Kidney (tissue), 14 donors: Measurements from ENCODE around the gene HES4. TPM values are rescaled to one million over a fixed set of nuclear protein-coding genes. Genes with fewer than 3 reads are reported as not detected.
"Not testable (repeated sequence)": the region's sequence is repeated elsewhere in the genome, so short reads cannot be mapped to it uniquely, and the experiment has no call there.

ENCODE experiments used
- DNase-seq, 5 donors: peaks; one replicate each; pipeline ENCODE4 v3.0.0-alpha.2; 2013 to 2020
- FAIRE-seq: peaks from 2 replicates; lab custom pipeline; 2012; peaks lifted over from hg19 to GRCh38; lab: Jason Lieb, UNC
- H3K27ac ChIP-seq, 2 donors: one replicate each; pipeline ENCODE4 v1.7.0; 2013; ENCODE audit warnings: low read depth in 2 of 2, low read length in 2 of 2, inconsistent platforms in 1 of 2
- H3K27me3 ChIP-seq: one replicate; pipeline ENCODE4 v1.7.1; 2013; ENCODE audit warnings: low read length, inconsistent platforms; ENCODE audit not compliant: control insufficient read depth, insufficient read depth
- H3K36me3 ChIP-seq, 3 donors: one replicate each; pipeline versions ENCODE4 v1.7.0 to v1.7.1; 2013; ENCODE audit warnings: low read length in 3 of 3, control low read depth in 1 of 3, inconsistent platforms in 1 of 3; ENCODE audit not compliant: insufficient read depth in 3 of 3, control insufficient read depth in 2 of 3
- H3K4me1 ChIP-seq, 3 donors: one replicate each; pipeline versions ENCODE4 v1.7.0 to v1.7.1; 2013; ENCODE audit warnings: low read length in 3 of 3, inconsistent platforms in 1 of 3, low read depth in 1 of 3; ENCODE audit not compliant: control insufficient read depth in 2 of 3, insufficient read depth in 2 of 3
- H3K4me3 ChIP-seq, 3 donors: one replicate each; pipeline versions ENCODE4 v1.7.0 to v1.8.1; 2013; ENCODE audit warnings: low read length in 3 of 3, control low read depth in 1 of 3, inconsistent platforms in 1 of 3
- H3K9ac ChIP-seq, 3 donors: one replicate each; pipeline versions ENCODE4 v1.7.0 to v1.7.1; 2013; ENCODE audit warnings: low read length in 3 of 3, control low read depth in 1 of 3, inconsistent platforms in 1 of 3
- H3K9me3 ChIP-seq, 3 donors: one replicate each; pipeline versions ENCODE4 v1.7.0 to v1.7.1; 2013; ENCODE audit warnings: low read length in 3 of 3, control low read depth in 1 of 3, inconsistent platforms in 1 of 3; ENCODE audit not compliant: control insufficient read depth in 2 of 3, insufficient read depth in 1 of 3
- intact Hi-C: fragments of 100-400 bp; cut with DNase I; formaldehyde crosslinking; loops from one replicate; pipeline ENCODE4 v1.11.1; 2022
- polyA plus RNA-seq: library from polyadenylated mRNA; stranded (reverse); fragments of 350-450 nt; fragmentation: Illumina TruSeq; extraction: RNeasy Lipid Tissue Mini Kit (QIAGEN cat#74804); gene quantifications from one replicate; pipeline ENCODE4 v1.2.3, GENCODE V29; 2014; ENCODE audit warnings: low read depth, low replicate concordance; ENCODE audit not compliant: insufficient read depth
- total RNA-seq: library from RNA; stranded (reverse); fragmentation: NEBNext Ultra II Directional; extraction: Animal tissue kit (Norgen Biotek cat#: 25700); gene quantifications from one replicate; pipeline ENCODE4 v1.2.1, GENCODE V29; 2021
- TF ChIP-seq, protein P1 (sequence below): IDR thresholded peaks from 3 replicates; pipeline ENCODE4 v1.5.1; 2012; ENCODE audit warnings: mild to moderate bottlenecking, moderate library complexity, borderline replicate concordance; ENCODE audit not compliant: insufficient read depth; ENCODE audit errors: extremely low read depth
- donor health status: control.
- donor health status: control.
- donor health status: control.
- donor health status: control.
- donor health status: control.
- donor health status: DM: yes; HTN: yes; CAD: no.
- donor health status: Normal renal cell carcinoma (clear cell type).

The HES4 gene
- total and polyA plus RNA-seq, 2 donors from 2014 or later, result 15.8 to 32.0 TPM

- Histone ChIP-seq H3K4me3 (no peak overlapping the region), H3K4me1 (peaks cover 0 to 6% (median 0%) of the 10 kb centered on the region in 3 donors), H3K9me3 (no peaks in the 10 kb centered on the region), H3K9ac (no peak overlapping the region), H3K36me3 (no peaks in the 10 kb centered on the region), H3K27ac (no peak overlapping the region), H3K27me3 (no peaks in the 10 kb centered on the region)
- intact Hi-C loops, result no loop called here
- DNase-seq, result peak in 1 of 5 donors; percentile 71
- FAIRE-seq, result no peak
- TF ChIP-seq, protein P1, sequence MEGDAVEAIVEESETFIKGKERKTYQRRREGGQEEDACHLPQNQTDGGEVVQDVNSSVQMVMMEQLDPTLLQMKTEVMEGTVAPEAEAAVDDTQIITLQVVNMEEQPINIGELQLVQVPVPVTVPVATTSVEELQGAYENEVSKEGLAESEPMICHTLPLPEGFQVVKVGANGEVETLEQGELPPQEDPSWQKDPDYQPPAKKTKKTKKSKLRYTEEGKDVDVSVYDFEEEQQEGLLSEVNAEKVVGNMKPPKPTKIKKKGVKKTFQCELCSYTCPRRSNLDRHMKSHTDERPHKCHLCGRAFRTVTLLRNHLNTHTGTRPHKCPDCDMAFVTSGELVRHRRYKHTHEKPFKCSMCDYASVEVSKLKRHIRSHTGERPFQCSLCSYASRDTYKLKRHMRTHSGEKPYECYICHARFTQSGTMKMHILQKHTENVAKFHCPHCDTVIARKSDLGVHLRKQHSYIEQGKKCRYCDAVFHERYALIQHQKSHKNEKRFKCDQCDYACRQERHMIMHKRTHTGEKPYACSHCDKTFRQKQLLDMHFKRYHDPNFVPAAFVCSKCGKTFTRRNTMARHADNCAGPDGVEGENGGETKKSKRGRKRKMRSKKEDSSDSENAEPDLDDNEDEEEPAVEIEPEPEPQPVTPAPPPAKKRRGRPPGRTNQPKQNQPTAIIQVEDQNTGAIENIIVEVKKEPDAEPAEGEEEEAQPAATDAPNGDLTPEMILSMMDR, result peak; percentile 17
Measured at GRCh38 chr1:1014799-1015681, 15.1 kb upstream of the HES4 start.

DNA sequence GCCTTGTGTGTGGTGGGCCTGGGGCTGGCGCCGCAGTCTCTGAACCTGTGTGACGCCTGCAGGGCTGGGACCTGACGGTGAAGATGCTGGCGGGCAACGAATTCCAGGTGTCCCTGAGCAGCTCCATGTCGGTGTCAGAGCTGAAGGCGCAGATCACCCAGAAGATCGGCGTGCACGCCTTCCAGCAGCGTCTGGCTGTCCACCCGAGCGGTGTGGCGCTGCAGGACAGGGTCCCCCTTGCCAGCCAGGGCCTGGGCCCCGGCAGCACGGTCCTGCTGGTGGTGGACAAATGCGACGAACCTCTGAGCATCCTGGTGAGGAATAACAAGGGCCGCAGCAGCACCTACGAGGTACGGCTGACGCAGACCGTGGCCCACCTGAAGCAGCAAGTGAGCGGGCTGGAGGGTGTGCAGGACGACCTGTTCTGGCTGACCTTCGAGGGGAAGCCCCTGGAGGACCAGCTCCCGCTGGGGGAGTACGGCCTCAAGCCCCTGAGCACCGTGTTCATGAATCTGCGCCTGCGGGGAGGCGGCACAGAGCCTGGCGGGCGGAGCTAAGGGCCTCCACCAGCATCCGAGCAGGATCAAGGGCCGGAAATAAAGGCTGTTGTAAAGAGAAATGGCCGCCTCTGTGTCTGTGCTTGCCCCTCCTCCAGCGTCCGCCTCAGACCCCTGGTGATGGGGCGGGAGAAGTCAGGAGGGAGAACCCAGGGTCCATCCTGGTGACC, 14.2 kb upstream of the HES4 start:
- Histone ChIP-seq H3K9ac (peak overlapping the region in 2 of 3 donors; percentile 87 to 89), H3K27ac (peak overlapping the region; percentile 83 to 87), H3K36me3 (no peaks in the 10 kb centered on the region), H3K4me1 (peaks cover 0 to 6% (median 0%) of the 10 kb centered on the region in 3 donors), H3K9me3 (no peaks in the 10 kb centered on the region), H3K4me3 (peak overlapping the region in 2 of 3 donors; percentile 94 to 98), H3K27me3 (no peaks in the 10 kb centered on the region)
- FAIRE-seq, result no peak
- intact Hi-C loops, result no loop called here
- DNase-seq, result peak in 2 of 5 donors; percentile 62 to 85
- TF ChIP-seq, protein P1, result no peak

DNA sequence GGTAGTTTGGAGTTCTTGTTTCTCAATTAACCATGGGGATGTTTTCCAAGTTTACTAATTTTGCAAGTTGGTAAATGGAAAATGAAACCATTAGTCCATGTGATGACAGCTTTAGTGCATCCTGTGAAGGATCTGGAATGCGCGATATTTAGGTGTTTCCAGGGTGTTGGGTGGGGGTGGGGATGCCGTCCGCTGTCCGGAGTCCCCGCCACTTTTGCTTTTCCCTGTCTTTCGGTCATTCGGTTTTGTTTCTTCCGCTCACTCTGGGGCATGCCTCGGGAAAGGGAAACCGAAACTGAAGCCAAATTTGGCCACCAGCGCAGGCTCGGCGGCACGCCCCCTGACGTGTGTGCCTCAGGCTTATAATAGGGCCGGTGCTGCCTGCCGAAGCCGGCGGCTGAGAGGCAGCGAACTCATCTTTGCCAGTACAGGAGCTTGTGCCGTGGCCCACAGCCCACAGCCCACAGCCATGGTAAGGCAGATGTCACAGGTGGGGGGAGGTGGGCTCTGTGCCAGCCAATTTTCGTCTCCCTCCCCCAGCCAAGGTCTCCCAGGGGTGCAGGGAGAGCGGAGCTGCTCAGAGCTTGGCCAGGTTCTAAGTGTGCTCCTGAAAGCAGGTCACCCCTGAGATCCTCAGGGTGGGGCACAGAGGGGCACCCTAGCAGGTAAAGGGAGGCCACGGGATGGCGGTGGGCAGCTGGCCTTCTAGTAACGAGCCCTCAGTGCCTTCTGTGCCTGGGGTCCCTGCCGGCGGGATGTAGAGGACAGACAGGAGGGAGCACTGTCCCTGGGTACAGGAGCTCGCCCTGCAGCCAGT, 13.4 kb upstream of the HES4 start, which contains the start of gene ISG15:
ISG15 (plus strand) TSS at position 393 of the 817 bp plus-strand sequence; CDS start at position 470, 77 bp downstream.
- Histone ChIP-seq H3K9ac (peak within 1 kb of the TSS; percentile 37 to 89 (median 87)), H3K27me3 (no peaks in the 10 kb centered on the region), H3K4me1 (peaks cover 0 to 6% (median 0%) of the 10 kb centered on the region in 3 donors), H3K9me3 (no peaks in the 10 kb centered on the region), H3K4me3 (peak within 1 kb of the TSS; percentile 66 to 98 (median 94)), H3K27ac (peak within 1 kb of the TSS; percentile 83 to 87), H3K36me3 (no peaks in the 10 kb centered on the region)
- TF ChIP-seq, protein P1, result no peak
- FAIRE-seq (no peak), DNase-seq (peak; percentile 84 to 96 (median 88))
- intact Hi-C loops, result no loop called here

DNA sequence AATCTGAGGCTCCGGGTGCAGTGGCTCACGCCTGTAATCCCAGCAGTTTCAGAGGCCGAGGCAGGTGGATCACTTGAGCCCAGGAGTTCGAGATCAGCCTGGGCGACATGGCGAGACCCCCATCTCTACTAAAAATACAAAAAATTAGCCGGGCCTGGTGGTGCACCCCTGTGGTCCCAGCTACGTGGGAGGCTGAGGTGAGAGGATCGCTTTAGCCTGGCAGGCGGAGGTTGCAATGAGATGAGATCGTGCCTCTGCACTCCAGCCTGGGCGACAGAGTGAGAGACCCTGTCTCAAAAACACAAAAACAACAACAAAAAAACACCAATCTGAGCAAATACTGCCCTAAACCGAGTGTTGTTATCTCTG, 12.8 kb upstream of the HES4 start:
- Histone ChIP-seq H3K9ac (peak overlapping the region; percentile 37 to 89 (median 76)), H3K27ac (peak overlapping the region; percentile 83 to 87), H3K4me3 (peak overlapping the region; percentile 66 to 98 (median 94))
- H3K9me3 ChIP-seq, H3K27me3 ChIP-seq, H3K36me3 ChIP-seq, FAIRE-seq, intact Hi-C loops, H3K4me1 ChIP-seq: not testable (repeated sequence)
- DNase-seq, result peak in 2 of 5 donors; percentile 42 to 46
